OCI-LY1 (cell line): ENCODE data around the gene PTPRM.

Experiments used
- CTCF ChIP-seq: fragments of 200-600 bp; sonication (generic), shearing (Covaris generic); IDR thresholded peaks from 2 replicates; pipeline ENCODE4 v1.5.1; 2017; ENCODE audit warnings: mild to moderate bottlenecking, antibody characterized with exemption, low read length, moderate library complexity, mixed read lengths
- EZH2 ChIP-seq: fragments of 200-600 bp; sonication (generic), shearing (Covaris generic); IDR thresholded peaks from 2 replicates; pipeline ENCODE4 v1.8.0; 2017; ENCODE audit warnings: borderline replicate concordance, mixed run types, mild to moderate bottlenecking, antibody characterized with exemption, low read length, moderate library complexity, mixed read lengths

- no peak for TF ChIP-seq CTCF
- no peak for TF ChIP-seq EZH2
Measured at GRCh38 chr18:7859122-7859521, 292.0 kb downstream of the PTPRM start.
